Stimulated activated CD4-positive, alpha-beta T cell treated with anti-CD3 and anti-CD28 coated beads, Interleukin-15, amount 100 ng/mL, for 1 hour (primary cell): Measurements from ENCODE around the gene EEF1AKMT4.

Experiments
- DNase-seq, 2 donors: peaks; one replicate each; pipeline ENCODE4 v3.0.0-alpha.2; 2020; ENCODE audit warnings: low read depth in 1 of 2, low spot score in 1 of 2

The EEF1AKMT4 gene

GRCh38 chr3:184296616-184297015 lies 47.1 kb downstream of the EEF1AKMT4 start:
- DNase-seq = no peak

- DNase-seq = peak; percentile 97 to 98
Observed at GRCh38 chr3:184298759-184299487, 49.5 kb downstream of the EEF1AKMT4 start, which contains the start of gene PSMD2. Gene PSMD2, plus strand, starts transcription at chr3:184299241. Its CDS starts 26 bp downstream, at chr3:184299267.

- no peak for DNase-seq
Observed at GRCh38 chr3:184299488-184300377, 50.3 kb downstream of the EEF1AKMT4 start.

GRCh38 chr3:184300378-184300720 lies 50.9 kb downstream of the EEF1AKMT4 start:
- DNase-seq = no peak

GRCh38 chr3:184305577-184305976 lies 56.1 kb downstream of the EEF1AKMT4 start:
- DNase-seq = no peak

- DNase-seq = no peak
Observed at GRCh38 chr3:184306341-184306972, 57.0 kb downstream of the EEF1AKMT4 start.

GRCh38 chr3:184307915-184308314 lies 58.4 kb downstream of the EEF1AKMT4 start:
- no peak for DNase-seq
